Astrocyte of the spinal cord (primary cell): ENCODE measurements around the gene SMIM27.
"Not testable (repeated sequence)": the region's sequence is repeated elsewhere in the genome, so short reads cannot be mapped to it uniquely, and the experiment has no call there.

Experiments used
- DNase-seq: peaks from one replicate; pipeline ENCODE4 v3.0.0; 2011; ENCODE audit warnings: low read depth, low spot score
- H3K4me3 ChIP-seq: 2 replicates; pipeline ENCODE4 v1.5.1; 2011; ENCODE audit warnings: low read depth, mild to moderate bottlenecking, low read length, moderate library complexity
- in situ Hi-C: cut with HindIII; loops from 2 replicates; pipeline ENCODE4 v1.10.0; 2017; ENCODE audit warnings: low sequenced_read_pairs
- TF ChIP-seq, protein P1 (sequence below): IDR thresholded peaks from 2 replicates; pipeline ENCODE4 v1.5.1; 2012; ENCODE audit warnings: low read depth, mild to moderate bottlenecking, low read length, inconsistent platforms

Gene SMIM27

DNA sequence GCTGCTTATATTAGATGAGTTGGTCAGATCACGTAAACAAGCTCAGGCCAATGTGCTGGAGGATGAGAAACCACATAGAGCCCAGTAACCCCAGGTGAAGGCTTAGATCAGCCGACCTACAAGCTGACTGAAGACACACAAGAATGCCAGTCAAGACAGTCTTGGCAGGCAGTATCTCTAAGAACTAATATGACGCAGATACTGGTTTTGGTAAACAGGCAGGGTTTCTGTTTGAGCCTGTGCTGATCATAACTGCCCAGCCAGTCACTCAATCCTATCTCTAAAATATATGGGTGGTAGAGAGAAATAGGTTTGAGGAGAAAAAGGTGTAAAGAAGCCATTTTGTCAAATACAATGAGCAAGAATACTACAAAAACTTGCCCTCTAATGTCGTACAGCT is 18.3 kb upstream of the SMIM27 start:
- H3K4me3 ChIP-seq: no peak overlapping the region
- in situ Hi-C loops: no loop called here
- DNase-seq: no peak
- TF ChIP-seq, protein P1, sequence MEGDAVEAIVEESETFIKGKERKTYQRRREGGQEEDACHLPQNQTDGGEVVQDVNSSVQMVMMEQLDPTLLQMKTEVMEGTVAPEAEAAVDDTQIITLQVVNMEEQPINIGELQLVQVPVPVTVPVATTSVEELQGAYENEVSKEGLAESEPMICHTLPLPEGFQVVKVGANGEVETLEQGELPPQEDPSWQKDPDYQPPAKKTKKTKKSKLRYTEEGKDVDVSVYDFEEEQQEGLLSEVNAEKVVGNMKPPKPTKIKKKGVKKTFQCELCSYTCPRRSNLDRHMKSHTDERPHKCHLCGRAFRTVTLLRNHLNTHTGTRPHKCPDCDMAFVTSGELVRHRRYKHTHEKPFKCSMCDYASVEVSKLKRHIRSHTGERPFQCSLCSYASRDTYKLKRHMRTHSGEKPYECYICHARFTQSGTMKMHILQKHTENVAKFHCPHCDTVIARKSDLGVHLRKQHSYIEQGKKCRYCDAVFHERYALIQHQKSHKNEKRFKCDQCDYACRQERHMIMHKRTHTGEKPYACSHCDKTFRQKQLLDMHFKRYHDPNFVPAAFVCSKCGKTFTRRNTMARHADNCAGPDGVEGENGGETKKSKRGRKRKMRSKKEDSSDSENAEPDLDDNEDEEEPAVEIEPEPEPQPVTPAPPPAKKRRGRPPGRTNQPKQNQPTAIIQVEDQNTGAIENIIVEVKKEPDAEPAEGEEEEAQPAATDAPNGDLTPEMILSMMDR: no peak

DNA sequence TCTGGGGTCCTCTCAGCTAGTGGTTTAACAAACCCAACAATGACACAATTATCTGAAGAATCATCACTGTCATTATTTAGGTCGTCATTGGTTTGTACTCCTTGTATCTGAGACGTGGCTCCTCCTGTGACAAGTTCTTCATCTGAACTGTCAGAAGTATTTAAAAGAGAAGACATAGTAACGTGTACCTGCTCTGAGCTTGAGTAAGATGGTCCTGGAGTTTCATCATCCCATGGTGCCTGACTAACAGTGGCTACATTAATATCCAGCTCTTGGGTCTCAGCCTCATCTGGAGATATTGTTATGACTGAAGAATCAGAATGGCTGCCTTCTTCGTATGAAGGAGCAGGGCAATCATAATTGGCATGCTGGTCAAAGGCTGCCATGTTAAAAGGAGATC is 9.1 kb upstream of the SMIM27 start:
- in situ Hi-C loops: no loop called here
- TF ChIP-seq, protein P1: no peak
- no peak overlapping the region for H3K4me3 ChIP-seq
- DNase-seq: no peak

DNA sequence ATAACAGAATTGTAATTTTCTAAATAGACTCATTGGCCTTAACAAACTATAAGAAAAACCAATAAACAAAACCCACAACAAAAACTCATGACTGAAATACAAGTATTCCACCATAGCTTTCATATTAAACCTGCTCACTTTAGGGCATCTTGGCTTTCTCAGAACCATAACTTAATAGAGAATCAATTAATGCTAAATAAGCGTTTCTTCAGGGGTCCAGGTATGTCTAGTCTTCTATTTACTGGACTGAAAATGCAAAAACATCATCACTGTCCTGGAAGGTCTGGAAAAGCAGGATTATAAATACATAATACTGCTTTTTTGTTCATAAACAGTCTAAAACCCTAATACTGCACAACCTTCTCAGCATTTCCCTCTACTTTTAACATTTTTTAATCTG is 6.2 kb upstream of the SMIM27 start:
- TF ChIP-seq, protein P1: no peak
- in situ Hi-C loops: no loop called here
- H3K4me3 ChIP-seq: no peak overlapping the region
- no peak for DNase-seq

DNA sequence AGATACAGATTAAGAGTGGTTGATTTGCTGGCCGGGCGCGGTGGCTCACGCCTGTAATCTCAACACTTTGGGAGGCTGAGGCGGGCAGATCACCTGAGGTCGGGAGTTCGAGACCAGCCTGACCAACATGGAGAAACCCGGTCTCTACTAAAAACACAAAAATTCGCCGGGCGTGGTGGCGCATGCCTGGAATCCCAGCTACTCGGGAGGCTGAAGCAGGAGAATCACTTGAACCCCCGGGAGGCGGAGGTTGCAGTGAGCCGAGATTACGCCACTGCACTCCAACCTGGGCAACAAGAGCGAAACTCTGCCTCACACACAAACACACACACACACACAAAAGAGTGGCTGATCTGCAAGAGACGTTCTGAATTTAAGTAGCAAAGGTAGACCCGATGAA is 3.9 kb upstream of the SMIM27 start:
- in situ Hi-C loops, DNase-seq, H3K4me3 ChIP-seq: not testable (repeated sequence)

DNA sequence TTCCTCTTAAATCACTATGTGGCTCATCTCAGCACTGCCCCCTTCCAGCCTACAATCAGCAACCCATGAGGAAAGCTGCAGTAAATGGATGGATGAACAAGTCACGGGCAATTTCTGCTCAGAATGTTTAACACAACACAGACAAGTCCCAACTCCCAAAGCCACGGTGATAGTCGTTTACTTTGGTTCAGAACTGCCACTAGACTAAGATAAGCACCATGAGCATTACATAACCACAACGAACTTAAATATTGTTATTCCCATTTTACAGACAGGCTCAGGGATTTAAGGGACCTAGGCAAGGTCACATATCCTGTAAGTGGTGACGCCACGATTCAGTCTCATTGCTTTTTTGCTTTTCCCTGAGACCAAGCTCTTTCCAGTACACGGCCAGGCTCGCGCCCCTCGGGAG is 2.0 kb upstream of the SMIM27 start:
- H3K4me3 ChIP-seq: peak overlapping the region; percentile 58
- DNase-seq: peak; percentile 45
- in situ Hi-C loops: no loop called here
- TF ChIP-seq, protein P1: peak; percentile 22

DNA sequence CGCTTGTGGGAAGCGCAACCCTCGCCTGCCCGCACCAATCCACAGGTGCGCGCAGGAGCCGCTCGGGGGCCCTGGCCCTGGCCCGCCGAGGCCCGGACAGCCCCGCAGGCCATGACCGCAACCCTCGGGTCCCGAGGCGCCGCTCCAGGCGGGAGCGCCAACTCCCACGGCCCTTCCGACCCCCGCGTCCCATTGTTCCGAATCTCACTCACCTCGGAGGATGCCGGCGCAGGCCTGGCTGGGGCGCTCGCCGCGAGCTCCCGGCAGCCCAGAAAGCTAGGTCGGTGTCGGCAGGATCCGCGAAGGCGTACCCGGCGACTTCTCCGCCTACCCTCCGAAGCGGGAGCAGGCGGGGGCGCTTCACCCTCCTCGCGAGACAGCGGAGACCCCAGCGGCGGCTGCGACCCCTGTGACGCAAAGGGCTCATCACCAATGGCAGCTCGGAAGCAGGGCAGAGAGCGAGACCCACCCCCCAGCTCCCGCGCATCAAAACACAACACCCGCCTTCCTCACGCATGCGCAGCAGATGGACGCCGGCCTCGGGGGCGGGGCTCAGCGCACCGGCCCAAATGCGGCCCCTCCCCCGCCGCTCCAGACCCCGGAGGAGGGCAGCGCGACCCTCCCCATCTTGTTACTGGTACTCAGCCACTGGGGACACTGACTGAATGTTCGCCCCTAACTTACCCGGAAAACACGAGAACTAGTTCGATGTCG is 1.4 kb upstream of the SMIM27 start:
- in situ Hi-C loops: no loop called here
- TF ChIP-seq, protein P1: peak; percentile 8
- H3K4me3 ChIP-seq: peak overlapping the region; percentile 58
- peak; percentile 93 for DNase-seq

DNA sequence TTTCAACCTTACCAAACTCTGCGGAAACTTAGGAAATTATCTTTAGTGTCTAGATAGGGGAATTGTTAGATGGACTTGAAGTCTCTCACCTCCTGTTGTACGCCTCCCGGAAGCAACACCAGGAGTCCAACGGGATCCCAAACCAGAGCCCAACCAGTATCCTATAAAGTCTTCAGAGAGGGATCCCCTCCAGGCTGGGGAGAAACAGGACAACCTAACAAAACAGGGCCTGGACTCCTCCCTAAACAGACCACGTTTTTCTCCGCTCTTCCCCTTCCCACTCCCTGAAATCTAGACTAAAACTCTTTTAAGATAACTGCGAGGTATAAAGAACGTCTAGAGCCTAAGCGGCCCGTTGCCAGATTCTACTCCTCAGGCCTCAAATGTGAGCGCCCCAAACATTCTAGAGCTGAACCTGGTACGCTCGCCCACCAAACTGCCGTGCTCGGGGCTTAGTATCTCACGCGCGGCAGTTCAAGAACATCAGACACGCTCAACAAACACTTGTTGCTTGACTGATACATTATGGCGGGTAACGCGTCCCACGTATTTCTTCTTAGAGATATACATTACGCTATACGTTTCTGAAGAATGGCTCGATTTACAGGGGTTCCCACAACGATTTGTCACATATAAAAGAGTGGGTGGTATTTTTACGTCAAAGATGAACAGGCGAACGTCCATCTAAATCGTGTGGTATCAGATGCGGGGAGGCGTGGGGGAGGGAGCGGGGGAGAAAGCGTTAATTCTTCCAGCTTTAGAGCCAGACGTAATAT is 663 bp upstream of the SMIM27 start:
- TF ChIP-seq, protein P1: no peak
- H3K4me3 ChIP-seq: peak overlapping the region; percentile 58
- no peak for DNase-seq
- in situ Hi-C loops: no loop called here
